Fibroblast of lung (primary cell): ENCODE measurements around the gene ZEB2. TPM values are rescaled to one million over a fixed set of nuclear protein-coding genes. Genes with fewer than 3 reads are reported as not detected.
A peak's percentile ranks its signal among the peaks of the same experiment; 100 is the strongest.

Experiments
- DNase-seq, 2 donors: peaks; one replicate each; pipeline versions ENCODE4 v3.0.0 to v3.0.0-alpha.2; 2010; ENCODE audit warnings: low read depth in 2 of 2
- H2AFZ ChIP-seq: 2 replicates; pipeline ENCODE4 v1.5.1; 2012; ENCODE audit warnings: low read length, control low read depth, inconsistent platforms
- H3K27ac ChIP-seq: 2 replicates; pipeline ENCODE4 v1.5.1; 2011; ENCODE audit warnings: low read length, control low read depth; ENCODE audit not compliant: insufficient read depth
- H3K27me3 ChIP-seq: 2 replicates; pipeline ENCODE4 v1.5.1; 2011; ENCODE audit warnings: mild to moderate bottlenecking, low read length; ENCODE audit not compliant: control insufficient read depth, insufficient read depth
- H3K36me3 ChIP-seq: 2 replicates; pipeline ENCODE4 v1.5.1; 2011; ENCODE audit warnings: low read length; ENCODE audit not compliant: control insufficient read depth, insufficient read depth
- H3K4me1 ChIP-seq: 2 replicates; pipeline ENCODE4 v1.5.1; 2011; ENCODE audit warnings: low read length; ENCODE audit not compliant: control insufficient read depth, insufficient read depth; ENCODE audit errors: extremely low read depth
- H3K4me2 ChIP-seq: 2 replicates; pipeline ENCODE4 v1.5.1; 2011; ENCODE audit warnings: low read length, control low read depth; ENCODE audit not compliant: insufficient read depth; ENCODE audit errors: extremely low read depth
- H3K4me3 ChIP-seq, 4 experiments: fragments of 200-600 bp in 1 of 4; sonication (generic) in 1 of 4; replicated peaks in 1 of 4; 2 replicates each; pipeline ENCODE4 v1.5.1; 2011 to 2016; ENCODE audit warnings: low read length in 4 of 4, low read depth in 3 of 4, mild to moderate bottlenecking in 3 of 4, control low read depth in 2 of 4, inconsistent platforms in 1 of 4, mixed read lengths in 1 of 4; ENCODE audit not compliant: insufficient read depth in 1 of 4; ENCODE audit errors: control extremely low read depth in 1 of 4
- H3K79me2 ChIP-seq: 2 replicates; pipeline ENCODE4 v1.5.1; 2012; ENCODE audit warnings: mild to moderate bottlenecking, low read length, inconsistent platforms; ENCODE audit not compliant: control insufficient read depth, insufficient read depth
- H3K9ac ChIP-seq: 2 replicates; pipeline ENCODE4 v1.5.1; 2011; ENCODE audit warnings: mild to moderate bottlenecking, low read length, control low read depth; ENCODE audit not compliant: insufficient read depth
- H3K9me3 ChIP-seq: 2 replicates; pipeline ENCODE4 v1.5.1; 2012; ENCODE audit warnings: low read depth, low read length; ENCODE audit not compliant: control insufficient read depth, insufficient read depth
- H4K20me1 ChIP-seq: 2 replicates; pipeline ENCODE4 v1.5.1; 2011; ENCODE audit warnings: low read length; ENCODE audit not compliant: control insufficient read depth, insufficient read depth; ENCODE audit errors: extremely low read depth
- EZH2 ChIP-seq: IDR thresholded peaks from 2 replicates; pipeline ENCODE4 v1.5.1; 2012; ENCODE audit warnings: low read length, control low read depth, mild to moderate bottlenecking; ENCODE audit errors: missing control alignments
- polyA plus RNA-seq, 2 donors: library from polyadenylated mRNA; depleted of rRNA in 1 of 2; stranded (reverse) in 1 of 2; unstranded in 1 of 2; fragments of >200 nt; gene quantifications; 2 replicates each; pipeline ENCODE4 v1.2.1, GENCODE V29; 2011 to 2012; ENCODE audit warnings: missing spikeins in 1 of 2
- total RNA-seq: library from RNA; depleted of rRNA; stranded (reverse); fragments of >200 nt; gene quantifications from 2 replicates; pipeline ENCODE4 v1.2.1, GENCODE V29; 2014
- TF ChIP-seq, protein P1 (sequence below), 2 donors: IDR thresholded peaks in 1 of 2; conservative IDR thresholded peaks in 1 of 2; 1 replicate in 1 of 2; 2 replicates in 1 of 2; pipeline ENCODE4 v1.5.1; 2011 to 2012; ENCODE audit warnings: low read length in 2 of 2, control low read depth in 1 of 2, inconsistent platforms in 1 of 2, low read depth in 1 of 2, mild to moderate bottlenecking in 1 of 2

Gene ZEB2
- total and polyA plus RNA-seq, 2 donors (not counting 1 experiment from before 2014, with no cell fraction given): 91.0 to 130 TPM

DNA sequence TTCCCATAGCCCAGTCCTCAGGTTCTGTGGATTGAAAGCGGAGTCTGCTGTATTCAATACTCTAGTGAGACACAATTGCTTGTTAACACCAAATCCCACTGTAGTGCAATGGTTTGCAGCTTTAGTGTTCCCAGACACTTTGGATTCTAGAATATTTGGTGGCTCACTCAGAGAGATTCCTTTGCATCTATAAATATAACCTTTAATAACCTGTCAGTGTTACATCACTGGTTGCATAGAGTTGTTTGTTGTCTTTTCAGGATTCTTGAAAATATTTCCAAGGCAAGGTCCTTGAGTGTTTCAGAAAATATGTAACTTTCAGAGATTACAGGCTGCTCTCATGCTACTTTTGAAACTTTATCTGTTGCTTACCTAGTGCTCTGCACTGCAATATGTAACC is 157.5 kb downstream of the ZEB2 start:
- H3K4me3 ChIP-seq: no peak overlapping the region
- H2AFZ ChIP-seq: no peak overlapping the region
- no peaks in the 10 kb centered on the region for H4K20me1 ChIP-seq
- H3K27ac ChIP-seq: no peak overlapping the region
- DNase-seq: peak in 1 of 2 donors; percentile 74
- no peaks in the 10 kb centered on the region for H3K79me2 ChIP-seq
- H3K4me1 ChIP-seq: peaks cover 18% of the 10 kb centered on the region
- no peaks in the 10 kb centered on the region for H3K9me3 ChIP-seq
- no peaks in the 10 kb centered on the region for H3K36me3 ChIP-seq
- TF ChIP-seq EZH2: no peak
- TF ChIP-seq, protein P1, sequence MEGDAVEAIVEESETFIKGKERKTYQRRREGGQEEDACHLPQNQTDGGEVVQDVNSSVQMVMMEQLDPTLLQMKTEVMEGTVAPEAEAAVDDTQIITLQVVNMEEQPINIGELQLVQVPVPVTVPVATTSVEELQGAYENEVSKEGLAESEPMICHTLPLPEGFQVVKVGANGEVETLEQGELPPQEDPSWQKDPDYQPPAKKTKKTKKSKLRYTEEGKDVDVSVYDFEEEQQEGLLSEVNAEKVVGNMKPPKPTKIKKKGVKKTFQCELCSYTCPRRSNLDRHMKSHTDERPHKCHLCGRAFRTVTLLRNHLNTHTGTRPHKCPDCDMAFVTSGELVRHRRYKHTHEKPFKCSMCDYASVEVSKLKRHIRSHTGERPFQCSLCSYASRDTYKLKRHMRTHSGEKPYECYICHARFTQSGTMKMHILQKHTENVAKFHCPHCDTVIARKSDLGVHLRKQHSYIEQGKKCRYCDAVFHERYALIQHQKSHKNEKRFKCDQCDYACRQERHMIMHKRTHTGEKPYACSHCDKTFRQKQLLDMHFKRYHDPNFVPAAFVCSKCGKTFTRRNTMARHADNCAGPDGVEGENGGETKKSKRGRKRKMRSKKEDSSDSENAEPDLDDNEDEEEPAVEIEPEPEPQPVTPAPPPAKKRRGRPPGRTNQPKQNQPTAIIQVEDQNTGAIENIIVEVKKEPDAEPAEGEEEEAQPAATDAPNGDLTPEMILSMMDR (conservative IDR thresholded peaks at IDR 0.05 in 1 of 2, IDR thresholded peaks at IDR 0.05 in 1 of 2; ENCODE audit: low read depth in 1 of 2, low read length in 2 of 2): no peak
- H3K9ac ChIP-seq: no peak overlapping the region
- no peak overlapping the region for H3K4me2 ChIP-seq
- no peaks in the 10 kb centered on the region for H3K27me3 ChIP-seq

DNA sequence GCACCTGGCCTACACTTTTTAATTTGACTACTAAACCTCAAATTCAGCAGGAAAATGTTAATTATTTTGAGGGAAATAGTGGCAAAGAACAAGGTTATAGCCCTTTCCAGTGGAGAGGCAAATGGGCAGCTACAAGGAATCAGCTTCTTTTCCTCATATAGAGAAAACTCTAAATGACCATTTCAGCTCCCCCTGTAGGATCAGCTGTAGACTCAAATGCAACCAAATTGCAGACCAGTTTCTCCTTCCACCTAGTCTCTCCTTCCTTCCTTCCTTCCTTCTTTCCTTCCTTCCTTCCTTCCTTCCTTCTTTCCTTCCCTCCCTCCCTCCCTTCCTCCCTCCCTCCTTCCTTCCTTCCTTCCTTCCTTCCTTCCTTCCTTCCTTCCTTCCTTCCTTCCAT is 158.2 kb downstream of the ZEB2 start:
- H3K27me3 ChIP-seq: no peaks in the 10 kb centered on the region
- H2AFZ ChIP-seq: no peak overlapping the region
- H4K20me1 ChIP-seq: no peaks in the 10 kb centered on the region
- no peak overlapping the region for H3K27ac ChIP-seq
- no peak overlapping the region for H3K9ac ChIP-seq
- H3K4me1 ChIP-seq: peaks cover 18% of the 10 kb centered on the region
- H3K9me3 ChIP-seq: no peaks in the 10 kb centered on the region
- no peak overlapping the region for H3K4me3 ChIP-seq
- H3K36me3 ChIP-seq: no peaks in the 10 kb centered on the region
- no peak for DNase-seq
- H3K4me2 ChIP-seq: no peak overlapping the region
- TF ChIP-seq, protein P1 (conservative IDR thresholded peaks at IDR 0.05 in 1 of 2, IDR thresholded peaks at IDR 0.05 in 1 of 2; ENCODE audit: low read depth in 1 of 2, low read length in 2 of 2): no peak
- no peak for TF ChIP-seq EZH2
- H3K79me2 ChIP-seq: no peaks in the 10 kb centered on the region

DNA sequence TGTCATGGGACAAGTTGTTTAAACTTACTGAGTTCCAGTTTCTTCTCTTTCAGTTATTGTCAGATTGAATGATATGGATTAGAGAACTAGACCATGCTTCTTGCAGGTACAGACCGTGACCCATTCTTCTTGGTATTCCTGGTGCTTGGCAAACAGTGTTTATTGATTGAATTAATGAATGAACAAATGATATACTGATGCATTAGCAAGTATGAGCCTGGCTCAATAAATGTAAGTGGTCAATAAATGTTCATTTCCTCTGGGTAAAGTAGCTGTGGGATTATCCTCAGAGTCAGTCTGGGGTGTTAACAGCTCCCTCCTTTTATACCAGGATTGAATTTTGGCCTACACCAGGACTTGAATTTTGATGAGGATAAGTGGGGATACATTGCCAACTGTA is 160.2 kb downstream of the ZEB2 start:
- H4K20me1 ChIP-seq: no peaks in the 10 kb centered on the region
- no peak overlapping the region for H3K4me3 ChIP-seq
- H3K4me1 ChIP-seq: peaks cover 18% of the 10 kb centered on the region
- no peaks in the 10 kb centered on the region for H3K27me3 ChIP-seq
- peak overlapping the region; percentile 16 for H3K4me2 ChIP-seq
- H2AFZ ChIP-seq: peak overlapping the region; percentile 1
- no peaks in the 10 kb centered on the region for H3K36me3 ChIP-seq
- no peak overlapping the region for H3K9ac ChIP-seq
- H3K79me2 ChIP-seq: no peaks in the 10 kb centered on the region
- TF ChIP-seq, protein P1 (conservative IDR thresholded peaks at IDR 0.05 in 1 of 2, IDR thresholded peaks at IDR 0.05 in 1 of 2; ENCODE audit: low read depth in 1 of 2, low read length in 2 of 2): no peak
- TF ChIP-seq EZH2: no peak
- H3K9me3 ChIP-seq: no peaks in the 10 kb centered on the region
- no peak for DNase-seq
- peak overlapping the region; percentile 75 for H3K27ac ChIP-seq
